T follicular helper cell (primary cell): Measurements from ENCODE around the gene KRT76.

ENCODE experiments used
- DNase-seq: peaks from one replicate; pipeline ENCODE4 v3.0.0-alpha.2; 2020; ENCODE audit warnings: low read depth

Gene KRT76

DNA sequence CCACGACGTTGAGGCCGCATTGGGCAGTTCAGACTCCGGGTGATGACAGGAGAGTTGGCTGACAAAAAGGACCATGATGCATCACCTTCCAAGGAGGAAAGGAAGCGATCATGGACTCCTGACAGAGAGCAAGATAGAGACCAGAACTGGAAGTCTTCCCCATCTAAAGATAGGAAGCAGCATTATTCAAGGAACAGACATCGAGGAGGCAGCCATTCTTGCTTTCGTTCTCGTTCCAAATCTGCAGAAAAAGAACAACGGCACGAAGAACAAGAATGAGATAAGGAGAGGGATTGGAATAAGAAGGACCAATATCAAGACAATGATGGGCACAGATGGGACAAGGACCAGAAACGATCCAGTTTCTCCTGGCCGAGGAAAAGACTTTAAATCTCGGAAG is 46.8 kb downstream of the KRT76 start:
- DNase-seq: no peak

DNA sequence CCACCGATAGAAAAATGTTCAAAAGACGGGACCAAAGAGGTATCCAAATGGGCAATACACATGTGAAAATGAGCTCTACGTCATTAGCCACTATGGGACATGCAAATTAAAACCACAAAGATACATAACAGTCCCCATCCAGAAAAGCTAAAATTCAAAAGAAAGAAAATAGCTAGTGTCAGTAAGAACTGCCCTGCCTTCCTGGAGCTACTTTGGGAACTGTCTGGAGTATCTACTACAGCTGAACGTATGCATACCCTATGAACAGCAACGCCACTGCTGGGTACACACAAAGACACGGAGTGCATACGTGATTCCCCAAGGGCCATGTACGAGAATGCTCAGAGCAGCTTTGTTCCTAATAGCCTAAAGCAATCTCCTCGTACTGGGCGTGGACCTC is 48.0 kb downstream of the KRT76 start:
- no peak for DNase-seq

DNA sequence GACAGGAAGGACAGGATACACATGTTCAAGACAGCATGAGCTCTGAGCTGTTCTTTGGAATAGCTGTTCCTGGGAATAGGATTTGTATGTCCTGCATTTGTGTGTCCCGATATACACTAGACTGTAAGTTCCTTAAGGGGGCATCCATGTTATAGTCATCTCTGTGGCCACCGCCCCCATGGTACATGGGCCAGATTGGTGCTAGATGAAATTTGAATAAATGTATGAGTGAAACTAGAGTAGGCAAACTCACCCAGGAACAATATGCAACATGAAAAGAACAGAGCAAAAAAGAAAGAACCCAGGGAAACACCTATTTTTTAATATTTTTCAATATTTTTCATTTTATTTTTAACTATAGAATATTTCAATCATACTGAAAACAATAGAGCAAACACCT is 48.8 kb downstream of the KRT76 start:
- DNase-seq: no peak

DNA sequence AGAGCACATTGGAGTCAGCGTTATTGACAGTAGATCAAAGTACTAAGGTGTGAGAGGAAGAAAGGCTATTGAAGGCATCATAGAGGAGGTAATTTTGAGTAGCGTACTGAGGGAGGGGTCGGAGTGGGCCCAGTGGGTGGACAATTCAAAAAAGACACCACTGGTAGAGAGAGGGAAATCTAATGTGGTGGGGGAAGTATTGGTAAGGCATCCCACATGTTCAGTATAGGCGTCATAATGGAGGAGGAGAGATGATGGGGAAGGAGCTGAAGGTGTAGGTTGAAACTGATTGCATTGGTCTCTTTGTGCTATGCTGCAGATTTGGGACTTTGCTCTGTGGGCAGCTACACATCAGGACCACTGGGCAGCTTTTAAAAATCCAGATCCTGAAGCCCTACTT is 50.1 kb downstream of the KRT76 start:
- no peak for DNase-seq

DNA sequence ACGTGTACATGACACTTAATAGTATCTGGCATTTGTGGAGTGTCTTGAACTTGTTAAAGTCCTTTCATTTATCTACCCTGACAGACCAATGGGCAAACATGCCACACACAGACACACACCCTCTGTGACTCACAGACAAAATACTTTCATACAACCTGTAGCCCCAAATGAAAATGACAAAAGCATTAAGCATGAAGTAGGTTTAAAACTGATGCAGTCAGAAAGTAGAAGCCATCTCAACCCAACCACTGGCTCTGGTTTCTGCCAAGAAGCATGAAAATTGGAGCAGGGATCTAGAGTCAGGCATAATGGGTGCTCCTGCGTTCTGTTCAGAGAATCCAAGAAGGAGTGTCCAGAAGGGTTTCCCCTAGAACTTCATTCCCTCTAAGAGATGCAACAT is 50.7 kb downstream of the KRT76 start:
- no peak for DNase-seq

DNA sequence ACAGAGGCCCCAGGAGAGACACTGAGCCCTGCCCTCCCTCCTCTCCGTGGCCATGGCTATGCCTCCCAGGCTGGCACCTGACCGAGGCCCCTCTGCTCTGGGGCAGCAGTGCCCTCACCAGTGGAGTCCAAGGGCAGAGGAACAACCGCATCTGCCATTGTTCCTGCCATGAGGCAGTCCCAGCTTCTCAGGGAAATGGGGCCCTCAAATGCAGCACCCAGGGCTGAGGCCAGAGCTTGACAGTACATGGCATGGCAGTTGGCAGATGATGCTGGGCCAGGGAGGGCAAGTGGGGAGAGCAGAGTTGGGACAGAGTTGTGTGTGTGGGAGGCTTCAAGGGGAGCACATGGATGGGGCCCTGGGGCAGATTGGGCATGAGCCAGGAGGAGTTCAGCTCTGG is 52.8 kb downstream of the KRT76 start:
- DNase-seq: no peak

DNA sequence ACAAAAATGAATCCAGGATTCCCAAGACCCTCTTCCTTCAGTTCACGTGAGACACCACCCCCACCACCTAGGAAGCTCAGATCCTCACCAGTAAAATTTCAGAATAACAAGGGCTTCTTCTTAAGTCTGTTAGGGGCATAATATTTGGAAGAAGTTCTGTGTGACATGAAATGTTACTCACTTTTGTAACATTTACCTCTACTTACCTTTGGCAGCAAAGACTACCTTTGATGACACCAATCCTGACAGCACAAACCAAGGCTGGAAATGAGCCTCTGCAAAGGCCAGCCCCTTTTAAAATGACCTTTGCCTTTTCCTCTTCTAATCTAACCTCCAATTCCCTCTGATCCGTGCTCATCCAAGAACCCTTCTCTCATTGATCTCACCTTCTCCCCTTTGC is 54.5 kb downstream of the KRT76 start:
- DNase-seq: no peak

DNA sequence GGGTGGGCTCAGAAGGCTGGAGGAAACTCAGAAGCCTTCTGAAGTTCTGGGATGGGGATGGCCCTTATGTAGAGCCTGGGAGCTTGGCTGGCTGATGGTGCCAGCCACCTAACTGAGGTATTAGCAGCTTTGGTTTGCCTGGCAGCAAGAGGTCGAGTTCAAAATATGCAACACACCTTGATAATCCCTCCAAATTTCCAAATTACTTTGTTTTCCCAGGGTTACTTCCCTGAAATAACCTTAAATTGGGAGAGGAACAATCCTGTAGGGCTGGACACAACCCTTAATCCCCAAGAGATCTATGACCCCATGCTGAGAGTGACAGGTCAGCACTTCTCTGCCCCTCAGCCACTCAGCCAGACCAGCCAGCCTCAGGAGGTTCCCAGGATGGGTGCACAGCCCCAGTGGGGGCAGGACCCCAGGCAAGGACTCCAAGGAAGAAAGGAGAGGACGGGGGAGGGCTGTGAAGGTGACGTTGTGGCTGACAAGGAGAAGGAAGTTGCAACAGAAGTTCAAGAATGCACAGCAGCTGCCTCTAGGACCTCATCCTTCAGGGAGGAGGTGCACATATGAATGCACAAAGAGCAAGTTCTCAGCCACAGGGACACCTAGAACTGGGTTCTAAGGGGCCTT is 55.2 kb downstream of the KRT76 start:
- DNase-seq: no peak

DNA sequence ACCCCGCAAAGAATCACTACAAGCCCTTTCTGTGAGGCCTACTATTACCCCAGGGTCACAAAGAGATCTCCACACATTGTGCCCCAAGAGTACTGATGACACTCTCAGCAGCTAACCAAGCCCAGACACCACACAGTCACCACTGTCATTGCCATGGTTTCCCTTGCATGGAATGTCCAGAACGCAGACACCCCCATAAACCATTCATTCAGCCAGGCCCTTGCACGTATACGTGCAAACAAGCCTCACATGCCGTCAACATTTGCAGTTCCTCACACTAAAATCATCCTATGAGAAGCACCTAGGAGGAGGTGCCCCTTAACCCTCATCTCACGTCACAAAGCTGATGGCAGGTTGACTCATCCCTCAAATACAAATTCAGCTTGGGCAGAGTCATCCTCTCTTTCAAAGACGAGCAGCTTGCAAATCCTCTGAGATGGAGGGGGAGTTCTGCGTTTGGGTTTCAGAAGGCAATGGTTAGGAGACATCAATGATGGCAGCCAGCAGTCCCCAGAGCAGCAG is 56.7 kb downstream of the KRT76 start:
- no peak for DNase-seq
